ENCODE data around the gene FUZ.

Gene FUZ

DNA sequence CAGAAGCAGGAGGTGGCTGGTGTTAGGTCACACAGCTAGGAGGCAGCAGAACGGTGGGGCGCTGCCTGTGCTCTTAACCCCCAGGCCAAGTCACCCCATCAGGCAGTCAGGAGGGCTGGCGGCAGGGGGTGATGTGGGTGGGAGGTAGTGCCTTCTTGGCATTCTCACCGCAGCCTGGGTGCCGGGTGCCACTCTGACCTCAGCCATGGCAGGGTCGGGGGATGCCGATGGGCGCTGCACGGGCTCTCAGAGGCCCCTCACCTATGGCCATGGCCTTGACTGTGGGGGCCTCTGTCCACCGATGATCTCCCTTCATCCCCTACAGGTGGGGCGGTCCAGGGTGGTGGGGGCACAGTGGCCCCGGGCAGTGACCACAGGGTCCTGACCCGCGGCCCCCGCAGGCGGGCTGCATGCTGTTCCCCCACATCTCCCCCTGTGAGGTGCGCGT, 43.5 kb upstream of the FUZ start:
- in situ Hi-C loops (cut with HindIII; ENCODE audit: low pct_ligation_motif_present, low sequenced_read_pairs): no loop called here
- Histone ChIP-seq H3K27me3 (replicated peaks) (no peaks in the 10 kb centered on the region), H3K36me3 (replicated peaks) (peaks cover 60% of the 10 kb centered on the region), H3K4me3 (ENCODE audit: low read depth, low read length) (no peak overlapping the region), H3K27ac (no peak overlapping the region)
- DNase-seq: no peak
- TF ChIP-seq, protein P1, sequence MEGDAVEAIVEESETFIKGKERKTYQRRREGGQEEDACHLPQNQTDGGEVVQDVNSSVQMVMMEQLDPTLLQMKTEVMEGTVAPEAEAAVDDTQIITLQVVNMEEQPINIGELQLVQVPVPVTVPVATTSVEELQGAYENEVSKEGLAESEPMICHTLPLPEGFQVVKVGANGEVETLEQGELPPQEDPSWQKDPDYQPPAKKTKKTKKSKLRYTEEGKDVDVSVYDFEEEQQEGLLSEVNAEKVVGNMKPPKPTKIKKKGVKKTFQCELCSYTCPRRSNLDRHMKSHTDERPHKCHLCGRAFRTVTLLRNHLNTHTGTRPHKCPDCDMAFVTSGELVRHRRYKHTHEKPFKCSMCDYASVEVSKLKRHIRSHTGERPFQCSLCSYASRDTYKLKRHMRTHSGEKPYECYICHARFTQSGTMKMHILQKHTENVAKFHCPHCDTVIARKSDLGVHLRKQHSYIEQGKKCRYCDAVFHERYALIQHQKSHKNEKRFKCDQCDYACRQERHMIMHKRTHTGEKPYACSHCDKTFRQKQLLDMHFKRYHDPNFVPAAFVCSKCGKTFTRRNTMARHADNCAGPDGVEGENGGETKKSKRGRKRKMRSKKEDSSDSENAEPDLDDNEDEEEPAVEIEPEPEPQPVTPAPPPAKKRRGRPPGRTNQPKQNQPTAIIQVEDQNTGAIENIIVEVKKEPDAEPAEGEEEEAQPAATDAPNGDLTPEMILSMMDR (IDR thresholded peaks at IDR 0.05; ENCODE audit: low read depth, low read length, missing control alignments): no peak

DNA sequence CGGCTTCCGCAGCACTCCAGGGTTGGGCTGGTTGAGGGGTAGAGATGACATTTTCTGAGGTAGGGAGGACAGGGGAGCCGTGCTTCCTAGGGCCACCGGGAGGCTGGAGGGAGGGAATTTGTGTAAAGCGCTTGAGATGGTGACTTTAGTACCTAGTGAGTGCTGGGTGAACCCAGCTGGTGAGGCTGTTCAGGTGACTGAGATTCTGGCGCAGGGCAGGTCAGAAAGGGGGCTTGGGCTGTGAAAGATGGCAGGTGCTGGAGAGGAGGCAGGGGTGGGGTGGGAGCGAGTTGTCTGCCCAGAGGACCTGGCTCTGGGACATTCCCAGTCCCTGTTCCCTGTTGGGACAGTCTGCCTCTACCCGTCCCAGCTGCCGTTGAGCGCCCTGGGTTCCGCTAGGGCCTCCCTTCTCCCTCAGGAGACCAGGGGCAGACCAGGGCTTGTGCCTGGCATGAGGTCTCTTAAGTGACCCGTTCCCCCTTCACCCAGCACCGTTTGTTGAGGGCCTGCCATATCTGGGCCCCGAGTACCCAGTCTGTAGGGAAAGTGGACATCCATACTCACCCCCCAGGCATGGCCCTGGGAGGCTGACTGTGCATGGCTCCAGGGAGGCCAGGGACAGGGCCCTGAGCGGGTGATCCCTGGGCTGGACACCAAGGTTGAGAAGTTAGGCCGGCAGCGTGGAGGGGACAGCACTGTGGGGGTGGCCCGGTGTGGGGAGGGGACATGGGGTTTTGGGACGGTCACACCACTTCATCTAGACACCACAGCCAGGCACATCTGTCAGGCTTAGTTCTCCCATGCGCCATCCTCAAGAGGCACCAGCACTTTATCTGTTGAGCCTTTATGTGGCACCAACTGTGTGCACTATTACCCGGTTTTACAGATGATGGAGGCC, 42.8 kb upstream of the FUZ start:
- DNase-seq: no peak
- TF ChIP-seq, protein P1 (IDR thresholded peaks at IDR 0.05; ENCODE audit: low read depth, low read length, missing control alignments): no peak
- in situ Hi-C loops (cut with HindIII; ENCODE audit: low pct_ligation_motif_present, low sequenced_read_pairs): no loop called here
- no peaks in the 10 kb centered on the region for H3K27me3 ChIP-seq (replicated peaks)
- no peak overlapping the region for H3K4me3 ChIP-seq (ENCODE audit: low read depth, low read length)
- H3K27ac ChIP-seq: no peak overlapping the region
- peaks cover 54% of the 10 kb centered on the region for H3K36me3 ChIP-seq (replicated peaks)

DNA sequence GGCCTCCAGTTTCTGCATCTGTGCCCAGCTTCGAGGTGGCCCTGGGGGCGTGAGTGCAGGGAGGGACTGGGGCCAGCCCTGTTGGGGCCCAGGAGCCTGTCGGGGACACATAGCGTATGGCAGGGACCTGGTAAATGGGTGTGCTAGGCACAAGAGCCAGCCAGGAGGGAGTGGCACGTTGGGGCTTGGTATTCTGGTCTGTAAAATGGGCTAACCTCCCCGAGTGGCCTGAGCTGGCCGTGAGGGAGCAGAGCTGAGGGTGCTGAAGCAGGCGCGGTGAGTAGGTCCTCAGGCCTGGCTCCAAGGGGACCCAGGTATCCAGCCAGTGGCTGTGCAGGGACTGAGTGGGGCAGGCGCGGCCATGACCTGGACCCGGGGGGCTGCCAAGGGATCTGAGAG, 42.2 kb upstream of the FUZ start:
- H3K4me3 ChIP-seq (ENCODE audit: low read depth, low read length): no peak overlapping the region
- no peak for DNase-seq
- no peak overlapping the region for H3K27ac ChIP-seq
- H3K27me3 ChIP-seq (replicated peaks): no peaks in the 10 kb centered on the region
- H3K36me3 ChIP-seq (replicated peaks): peaks cover 48% of the 10 kb centered on the region
- in situ Hi-C loops (cut with HindIII; ENCODE audit: low pct_ligation_motif_present, low sequenced_read_pairs): no loop called here
- TF ChIP-seq, protein P1 (IDR thresholded peaks at IDR 0.05; ENCODE audit: low read depth, low read length, missing control alignments): no peak

DNA sequence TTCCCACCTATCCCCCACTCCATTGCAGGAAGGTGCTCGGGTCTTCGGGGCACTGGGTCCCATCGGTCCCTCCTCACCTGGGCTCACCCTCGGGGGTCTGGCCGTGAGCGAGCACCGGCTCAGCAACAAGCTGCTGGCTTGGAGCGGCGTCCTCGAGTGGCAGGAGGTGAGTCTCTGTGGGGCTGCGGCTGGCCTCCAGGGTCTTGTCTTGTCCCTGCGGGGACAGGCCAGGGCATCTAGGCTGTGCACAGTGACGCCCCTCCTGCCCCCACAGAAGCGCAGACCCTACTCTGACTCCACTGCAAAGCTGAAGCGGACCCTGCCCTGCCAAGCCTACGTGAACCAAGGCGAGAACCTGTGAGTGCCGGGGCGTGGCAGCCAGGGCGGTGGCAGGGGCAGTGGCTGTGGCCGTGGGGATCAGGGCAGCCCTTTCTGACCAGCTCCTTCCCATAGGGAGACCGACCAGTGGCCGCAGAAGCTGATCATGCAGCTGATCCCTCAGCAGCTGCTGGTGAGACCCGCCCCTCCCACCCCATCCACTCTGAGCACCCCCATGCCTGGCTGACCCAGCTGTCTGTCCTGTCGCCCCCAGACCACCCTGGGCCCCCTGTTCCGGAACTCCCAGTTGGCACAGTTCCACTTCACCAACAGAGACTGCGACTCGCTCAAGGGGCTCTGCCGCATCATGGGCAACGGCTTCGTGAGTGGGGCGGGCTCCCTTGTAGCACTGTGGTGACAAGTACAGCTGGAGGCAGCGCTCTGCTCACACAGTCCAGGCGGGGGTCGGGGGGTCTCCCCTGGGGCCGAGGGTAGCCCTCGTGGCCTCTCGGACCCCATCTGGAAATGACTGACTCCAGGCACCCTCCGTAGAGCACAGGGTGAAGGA, 41.5 kb upstream of the FUZ start:
- no peak for DNase-seq
- in situ Hi-C loops (cut with HindIII; ENCODE audit: low pct_ligation_motif_present, low sequenced_read_pairs): no loop called here
- no peak overlapping the region for H3K27ac ChIP-seq
- TF ChIP-seq, protein P1 (IDR thresholded peaks at IDR 0.05; ENCODE audit: low read depth, low read length, missing control alignments): no peak
- no peak overlapping the region for H3K4me3 ChIP-seq (ENCODE audit: low read depth, low read length)
- H3K36me3 ChIP-seq (replicated peaks): peaks cover 41% of the 10 kb centered on the region
- H3K27me3 ChIP-seq (replicated peaks): no peaks in the 10 kb centered on the region

DNA sequence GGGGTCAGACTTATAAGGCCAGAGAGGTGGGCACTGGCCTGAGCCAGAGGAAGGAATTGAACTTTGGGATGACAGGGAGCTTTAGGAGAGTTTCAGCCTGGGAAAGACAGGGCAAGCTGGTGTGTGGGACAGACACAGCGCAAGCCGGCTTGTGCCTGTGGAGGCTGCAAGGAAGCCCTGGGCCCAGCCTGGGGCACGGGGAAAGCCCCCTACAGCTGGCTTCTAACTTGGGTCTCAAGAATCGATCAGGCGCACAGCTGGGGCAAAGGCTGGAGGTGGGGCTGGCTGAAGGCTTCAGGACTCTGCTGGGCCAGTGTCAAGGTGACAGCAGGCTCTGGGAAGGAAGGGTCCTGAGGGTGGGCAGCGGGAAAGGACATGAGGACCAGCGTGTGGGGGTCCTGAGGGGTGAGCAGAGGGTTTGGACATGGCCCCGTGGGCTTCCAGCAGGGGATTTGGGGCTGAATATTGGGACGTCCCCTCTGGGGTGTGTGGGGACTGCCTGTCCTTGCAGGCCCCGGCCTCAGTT, 40.8 kb upstream of the FUZ start:
- in situ Hi-C loops (cut with HindIII; ENCODE audit: low pct_ligation_motif_present, low sequenced_read_pairs): no loop called here
- no peak for DNase-seq
- Histone ChIP-seq H3K36me3 (replicated peaks) (peaks cover 37% of the 10 kb centered on the region), H3K27ac (no peak overlapping the region), H3K4me3 (ENCODE audit: low read depth, low read length) (no peak overlapping the region), H3K27me3 (replicated peaks) (no peaks in the 10 kb centered on the region)
- TF ChIP-seq, protein P1 (IDR thresholded peaks at IDR 0.05; ENCODE audit: low read depth, low read length, missing control alignments): no peak
